Ramos (cell line): Measurements from ENCODE around the gene LEKR1.
"Not testable (repeated sequence)": the region's sequence is repeated elsewhere in the genome, so short reads cannot be mapped to it uniquely, and the experiment has no call there.

Source experiments
- in situ Hi-C: fragments of 300-500 bp; cut with MboI; formaldehyde crosslinking; loops from one replicate; pipeline ENCODE4 v1.14.3; 2022; ENCODE audit warnings: low sequenced_read_pairs; ENCODE audit not compliant: unreplicated experiment

LEKR1 gene

GRCh38 chr3:156888176-156888575 lies 62.0 kb downstream of the LEKR1 start:
- in situ Hi-C loops, result no loop called here

GRCh38 chr3:156888576-156888975 lies 62.4 kb downstream of the LEKR1 start:
- in situ Hi-C loops, result no loop called here

GRCh38 chr3:156892701-156893100 lies 66.5 kb downstream of the LEKR1 start:
- in situ Hi-C loops, result no loop called here

GRCh38 chr3:156895374-156895773 lies 69.2 kb downstream of the LEKR1 start:
- in situ Hi-C loops, result not testable (repeated sequence)

- in situ Hi-C loops, result not testable (repeated sequence)
These were observed 71.7 kb downstream of the LEKR1 start for GRCh38 chr3:156897851-156898250.

GRCh38 chr3:156898296-156898880 lies 72.2 kb downstream of the LEKR1 start:
- in situ Hi-C loops, result no loop called here

- in situ Hi-C loops, result no loop called here
These were observed 73.8 kb downstream of the LEKR1 start for GRCh38 chr3:156899951-156900350.

- in situ Hi-C loops, result no loop called here
These were observed 76.8 kb downstream of the LEKR1 start for GRCh38 chr3:156902916-156903315.

GRCh38 chr3:156906275-156906674 lies 80.1 kb downstream of the LEKR1 start:
- in situ Hi-C loops, result no loop called here

GRCh38 chr3:156908398-156908797 lies 82.2 kb downstream of the LEKR1 start:
- in situ Hi-C loops, result no loop called here

- in situ Hi-C loops, result no loop called here
These were observed 83.9 kb downstream of the LEKR1 start for GRCh38 chr3:156910022-156910421.

GRCh38 chr3:156910831-156911230 lies 84.7 kb downstream of the LEKR1 start:
- in situ Hi-C loops, result not testable (repeated sequence)

GRCh38 chr3:156914300-156914699 lies 88.1 kb downstream of the LEKR1 start:
- in situ Hi-C loops, result not testable (repeated sequence)

GRCh38 chr3:156915372-156915771 lies 89.2 kb downstream of the LEKR1 start:
- in situ Hi-C loops, result no loop called here

GRCh38 chr3:156918746-156919145 lies 92.6 kb downstream of the LEKR1 start:
- in situ Hi-C loops, result no loop called here

- in situ Hi-C loops, result no loop called here
These were observed 93.7 kb downstream of the LEKR1 start for GRCh38 chr3:156919818-156920217.

- in situ Hi-C loops, result no loop called here
These were observed 94.2 kb downstream of the LEKR1 start for GRCh38 chr3:156920399-156920798.

GRCh38 chr3:156923349-156923748 lies 97.2 kb downstream of the LEKR1 start:
- in situ Hi-C loops, result no loop called here

GRCh38 chr3:156938724-156939123 lies 112.6 kb downstream of the LEKR1 start:
- in situ Hi-C loops, result no loop called here

- in situ Hi-C loops, result no loop called here
These were observed 113.2 kb downstream of the LEKR1 start for GRCh38 chr3:156939315-156939714.

- in situ Hi-C loops, result no loop called here
These were observed 115.2 kb downstream of the LEKR1 start for GRCh38 chr3:156941311-156941710.

GRCh38 chr3:156948402-156949210 lies 122.5 kb downstream of the LEKR1 start:
- in situ Hi-C loops, result no loop called here
